Endothelial cell of umbilical vein (primary cell): ENCODE results near the gene IPPK. TPM values are rescaled to one million over a fixed set of nuclear protein-coding genes. Genes with fewer than 3 reads are reported as not detected.

ENCODE experiments used
- BruUV-seq: library from RNA; stranded (reverse); fragments of 400-500 nt; replicated peaks from 2 replicates; lab custom pipeline; 2021; lab: Mats Ljungman, UMichigan
- CTCF ChIA-PET: fragments of 300-600, 350-600 bp; sonication (Branson Sonifier 250); formaldehyde crosslinking; loops from one replicate; lab custom pipeline; 2021; ENCODE audit warnings: antibody characterized with exemption, inconsistent platforms; lab: Charles Lee
- POLR2A ChIA-PET: fragments of 300-600, 350-600 bp; sonication (Branson Sonifier 250); formaldehyde crosslinking; loops from one replicate; lab custom pipeline; 2021; ENCODE audit warnings: antibody characterized with exemption, inconsistent platforms; lab: Charles Lee
- DNase-seq: peaks from one replicate; pipeline ENCODE4 v3.0.0-alpha.2; 2011; ENCODE audit warnings: low read depth, low spot score
- FAIRE-seq: peaks from 2 replicates; lab custom pipeline; 2011; peaks lifted over from hg19 to GRCh38; lab: Jason Lieb, UNC
- H2AFZ ChIP-seq: 2 replicates; pipeline ENCODE4 v1.6.0; 2012; ENCODE audit warnings: low read depth, low read length, control low read depth, inconsistent platforms
- H3K27ac ChIP-seq: 2 replicates; pipeline ENCODE4 v1.5.1; 2011; ENCODE audit warnings: low read depth, mild to moderate bottlenecking, control low read depth, low read length, moderate library complexity; ENCODE audit not compliant: insufficient read depth
- H3K27me3 ChIP-seq, 2 experiments: 2 replicates each; pipeline versions ENCODE4 v1.6.0 to v1.6.1; 2011; ENCODE audit warnings: low read length in 2 of 2, mixed read lengths in 1 of 2; ENCODE audit not compliant: control insufficient read depth in 2 of 2, insufficient read depth in 2 of 2
- H3K36me3 ChIP-seq, 2 experiments: 2 replicates in 1 of 2; 3 replicates in 1 of 2; pipeline ENCODE4 v1.5.1; 2011; ENCODE audit warnings: low read length in 2 of 2, mild to moderate bottlenecking in 1 of 2, moderate library complexity in 1 of 2; ENCODE audit not compliant: control insufficient read depth in 2 of 2, insufficient read depth in 2 of 2; ENCODE audit errors: extremely low read depth in 1 of 2
- H3K4me1 ChIP-seq: 3 replicates; pipeline ENCODE4 v1.5.1; 2011; ENCODE audit warnings: mild to moderate bottlenecking, low read length; ENCODE audit not compliant: control insufficient read depth, insufficient read depth; ENCODE audit errors: extremely low read depth
- H3K4me2 ChIP-seq: 2 replicates; pipeline ENCODE4 v1.6.1; 2011; ENCODE audit warnings: low read length, control low read depth, mixed read lengths; ENCODE audit not compliant: insufficient read depth
- H3K4me3 ChIP-seq, 3 experiments: fragments of 200-600 bp in 1 of 3; sonication (generic), shearing (Covaris generic) in 1 of 3; replicated peaks in 1 of 3; 2 replicates each; pipeline ENCODE4 v1.5.1; 2011 to 2016; ENCODE audit warnings: control low read depth in 3 of 3, low read length in 3 of 3, mild to moderate bottlenecking in 2 of 3, inconsistent platforms in 1 of 3, low read depth in 1 of 3, moderate library complexity in 1 of 3; ENCODE audit not compliant: insufficient read depth in 1 of 3
- H3K79me2 ChIP-seq: 2 replicates; pipeline ENCODE4 v1.6.0; 2012; ENCODE audit warnings: low read length, inconsistent platforms; ENCODE audit not compliant: control insufficient read depth, insufficient read depth
- H3K9ac ChIP-seq: replicated peaks from 2 replicates; pipeline ENCODE3; 2011; ENCODE audit warnings: low read length, control low read depth; ENCODE audit not compliant: insufficient read depth; ENCODE audit errors: extremely low read depth
- H3K9me1 ChIP-seq: replicated peaks from 3 replicates; pipeline ENCODE4 v1.6.0; 2011; ENCODE audit warnings: mild to moderate bottlenecking, low read length; ENCODE audit not compliant: control insufficient read depth, insufficient read depth; ENCODE audit errors: extremely low read depth
- H3K9me3 ChIP-seq: replicated peaks from 2 replicates; pipeline ENCODE4 v1.5.1; 2012; ENCODE audit warnings: low read length, inconsistent platforms; ENCODE audit not compliant: control insufficient read depth, insufficient read depth
- H4K20me1 ChIP-seq: replicated peaks from 2 replicates; pipeline ENCODE3; 2011; ENCODE audit warnings: mild to moderate bottlenecking, low read length; ENCODE audit not compliant: control insufficient read depth, insufficient read depth; ENCODE audit errors: extremely low read depth
- CTCF ChIP-seq, 2 donors: IDR thresholded peaks; 1 replicate in 1 of 2; 2 replicates in 1 of 2; pipeline ENCODE4 v1.5.1; 2011; ENCODE audit warnings: low read length in 2 of 2, mild to moderate bottlenecking in 2 of 2, moderate library complexity in 2 of 2, control low read depth in 1 of 2, inconsistent platforms in 1 of 2, low read depth in 1 of 2; ENCODE audit not compliant: insufficient read depth in 1 of 2; ENCODE audit errors: extremely low read depth in 1 of 2
- EZH2 ChIP-seq: IDR thresholded peaks from 2 replicates; pipeline ENCODE4 v1.6.1; 2012; ENCODE audit warnings: borderline replicate concordance, low read depth, mild to moderate bottlenecking, moderate library complexity, low read length, inconsistent platforms; ENCODE audit not compliant: severe bottlenecking
- FOS ChIP-seq: IDR thresholded peaks from 2 replicates; pipeline ENCODE4 v1.6.1; 2011; ENCODE audit warnings: mild to moderate bottlenecking, low read length, moderate library complexity, borderline replicate concordance; ENCODE audit not compliant: insufficient read depth
- GATA2 ChIP-seq: IDR thresholded peaks from 2 replicates; pipeline ENCODE4 v1.7.0; 2011; ENCODE audit warnings: low read depth, mild to moderate bottlenecking, moderate library complexity, mixed read lengths, low read length; ENCODE audit not compliant: insufficient read length, insufficient read depth
- JUN ChIP-seq: IDR thresholded peaks from 2 replicates; pipeline ENCODE4 v1.6.1; 2011; ENCODE audit warnings: borderline replicate concordance, low read depth; ENCODE audit not compliant: insufficient read length, insufficient read depth
- MAX ChIP-seq: IDR thresholded peaks from 2 replicates; pipeline ENCODE4 v1.6.1; 2011; ENCODE audit not compliant: insufficient read depth, insufficient read length
- MYC ChIP-seq: IDR thresholded peaks from one replicate; pipeline ENCODE4 v1.6.1; 2011; ENCODE audit warnings: mild to moderate bottlenecking, low read depth, low read length
- POLR2A ChIP-seq: IDR thresholded peaks from 2 replicates; pipeline ENCODE4 v1.6.1; 2012; ENCODE audit warnings: low read depth, mild to moderate bottlenecking, control low read depth, low read length
- POLR2AphosphoS5 ChIP-seq: IDR thresholded peaks from 2 replicates; pipeline ENCODE4 v1.6.1; 2012; ENCODE audit warnings: low read depth, mild to moderate bottlenecking, control low read depth, low read length, moderate library complexity; ENCODE audit not compliant: insufficient read depth
- dilution Hi-C: fragments of 300-500 bp; cut with MboI; formaldehyde crosslinking; loops from one replicate; pipeline ENCODE4 v1.15.0; 2019; ENCODE audit warnings: low sequenced_read_pairs; ENCODE audit not compliant: extremely low pct_ligation_motif_present
- intact Hi-C: fragments of 100-400 bp; cut with micrococcal nuclease; formaldehyde crosslinking; loops from one replicate; pipeline ENCODE4 v1.10.0; 2022
- polyA plus RNA-seq, 4 experiments: library from polyadenylated mRNA; depleted of rRNA in 3 of 4; stranded (reverse) in 3 of 4; unstranded in 1 of 4; fragments of >200 nt; gene quantifications; 2 replicates each; pipeline versions ENCODE4 v1.2.1 to v1.2.3, GENCODE V29; 2011 to 2012; ENCODE audit warnings: missing spikeins in 1 of 4
- total RNA-seq: library from RNA; stranded (reverse); gene quantifications from 2 replicates; pipeline ENCODE4 v1.2.3, GENCODE V29; 2021

The IPPK gene
- total and polyA plus RNA-seq, 2 donors (not counting 3 experiments of a cell fraction or from before 2014, with no cell fraction given) = 14.0 to 28.0 TPM

GRCh38 chr9:92636627-92637026 is 33.3 kb downstream of the IPPK start:
- DNase-seq (no peak), FAIRE-seq (no peak)
- no peak for TF ChIP-seq POLR2A
- no peak for TF ChIP-seq CTCF (IDR thresholded peaks at IDR 0.05; ENCODE audit: extremely low read depth in 1 of 2, insufficient read depth in 1 of 2, low read depth in 1 of 2, low read length in 2 of 2)
- no peaks in the 10 kb centered on the region for H4K20me1 ChIP-seq
- intact Hi-C loops = loop anchor here (10.0 kb wide), 1 partner anchor 382 kb away; no protein-coding TSS in a partner anchor
- no peaks in the 10 kb centered on the region for H3K4me1 ChIP-seq
- no peak overlapping the region for H3K27ac ChIP-seq
- H2AFZ ChIP-seq = no peak overlapping the region
- no peak overlapping the region for H3K4me3 ChIP-seq
- no TSS peak for BruUV-seq
- POLR2A ChIA-PET = no interaction called here
- H3K4me2 ChIP-seq = no peak overlapping the region
- H3K36me3 ChIP-seq = peaks cover 8 to 39% of the 10 kb centered on the region in 2 experiments
- no peaks in the 10 kb centered on the region for H3K27me3 ChIP-seq
- dilution Hi-C loops = no loop called here
- no peaks in the 10 kb centered on the region for H3K9me1 ChIP-seq
- no peaks in the 10 kb centered on the region for H3K9me3 ChIP-seq
- CTCF ChIA-PET = interaction anchor here (1.4 to 4.0 kb wide), 2 partner anchors 16 to 497 kb away, joined by 4 to 26 read pairs; no protein-coding TSS in a partner anchor
- H3K9ac ChIP-seq = no peak overlapping the region
- H3K79me2 ChIP-seq = no peaks in the 10 kb centered on the region

- dilution Hi-C loops (no loop called here), intact Hi-C loops (loop anchor here (2.0 to 10.0 kb wide), 3 partner anchors 197 to 381 kb away; partner anchors contain the start of gene IARS1)
- ChIA-PET CTCF (interaction anchor here (1.0 to 4.0 kb wide), 5 partner anchors 17 to 501 kb away, joined by 3 to 26 read pairs (median 4); no protein-coding TSS in a partner anchor), POLR2A (no interaction called here)
- H3K27me3 ChIP-seq = no peaks in the 10 kb centered on the region
- no peaks in the 10 kb centered on the region for H3K4me1 ChIP-seq
- H3K27ac ChIP-seq = no peak overlapping the region
- no TSS peak for BruUV-seq
- no peak overlapping the region for H3K4me3 ChIP-seq
- no peaks in the 10 kb centered on the region for H4K20me1 ChIP-seq
- H3K9ac ChIP-seq = no peak overlapping the region
- H3K79me2 ChIP-seq = no peaks in the 10 kb centered on the region
- H2AFZ ChIP-seq = no peak overlapping the region
- TF ChIP-seq POLR2AphosphoS5 (no peak), MYC (no peak), CTCF (IDR thresholded peaks at IDR 0.05; ENCODE audit: extremely low read depth in 1 of 2, insufficient read depth in 1 of 2, low read depth in 1 of 2, low read length in 2 of 2) (no peak), JUN (no peak), POLR2A (no peak), EZH2 (no peak), MAX (no peak), FOS (no peak), GATA2 (no peak)
- peaks cover 8 to 36% of the 10 kb centered on the region in 2 experiments for H3K36me3 ChIP-seq
- no peak overlapping the region for H3K4me2 ChIP-seq
- H3K9me1 ChIP-seq = no peaks in the 10 kb centered on the region
- FAIRE-seq (no peak), DNase-seq (no peak)
- H3K9me3 ChIP-seq = no peaks in the 10 kb centered on the region
Measured at GRCh38 chr9:92635760-92636159, 34.2 kb downstream of the IPPK start.
